ENCODE results near the gene EYS. TPM values are rescaled to one million over a fixed set of nuclear protein-coding genes. Genes with fewer than 3 reads are reported as not detected.
"Not testable (repeated sequence)": the region's sequence is repeated elsewhere in the genome, so short reads cannot be mapped to it uniquely, and the experiment has no call there.

EYS gene
- polyA plus RNA-seq, 1 experiment: not detected

GRCh38 chr6:64476935-64477334, 1230.1 kb downstream of the EYS start:
- Histone ChIP-seq H3K27me3 (ENCODE audit: control insufficient read depth, insufficient read depth, low read length) (no peaks in the 10 kb centered on the region), H3K4me3 (ENCODE audit: low read depth, low read length) (no peak overlapping the region), H3K9me3 (ENCODE audit: control insufficient read depth, insufficient read depth, low read length) (no peaks in the 10 kb centered on the region), H3K27ac (ENCODE audit: low read depth, low read length) (no peak overlapping the region)
- POLR2A ChIA-PET: no interaction called here
- TF ChIP-seq, protein P1, sequence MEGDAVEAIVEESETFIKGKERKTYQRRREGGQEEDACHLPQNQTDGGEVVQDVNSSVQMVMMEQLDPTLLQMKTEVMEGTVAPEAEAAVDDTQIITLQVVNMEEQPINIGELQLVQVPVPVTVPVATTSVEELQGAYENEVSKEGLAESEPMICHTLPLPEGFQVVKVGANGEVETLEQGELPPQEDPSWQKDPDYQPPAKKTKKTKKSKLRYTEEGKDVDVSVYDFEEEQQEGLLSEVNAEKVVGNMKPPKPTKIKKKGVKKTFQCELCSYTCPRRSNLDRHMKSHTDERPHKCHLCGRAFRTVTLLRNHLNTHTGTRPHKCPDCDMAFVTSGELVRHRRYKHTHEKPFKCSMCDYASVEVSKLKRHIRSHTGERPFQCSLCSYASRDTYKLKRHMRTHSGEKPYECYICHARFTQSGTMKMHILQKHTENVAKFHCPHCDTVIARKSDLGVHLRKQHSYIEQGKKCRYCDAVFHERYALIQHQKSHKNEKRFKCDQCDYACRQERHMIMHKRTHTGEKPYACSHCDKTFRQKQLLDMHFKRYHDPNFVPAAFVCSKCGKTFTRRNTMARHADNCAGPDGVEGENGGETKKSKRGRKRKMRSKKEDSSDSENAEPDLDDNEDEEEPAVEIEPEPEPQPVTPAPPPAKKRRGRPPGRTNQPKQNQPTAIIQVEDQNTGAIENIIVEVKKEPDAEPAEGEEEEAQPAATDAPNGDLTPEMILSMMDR (IDR thresholded peaks at IDR 0.05; ENCODE audit: low read depth, low read length): no peak
- CTCF ChIA-PET: interaction anchor here (0.6 kb wide), 1 partner anchor 145 kb away, joined by 3 read pairs; no protein-coding TSS in a partner anchor
- no peak for DNase-seq (ENCODE audit: low read depth, low spot score)

DNA sequence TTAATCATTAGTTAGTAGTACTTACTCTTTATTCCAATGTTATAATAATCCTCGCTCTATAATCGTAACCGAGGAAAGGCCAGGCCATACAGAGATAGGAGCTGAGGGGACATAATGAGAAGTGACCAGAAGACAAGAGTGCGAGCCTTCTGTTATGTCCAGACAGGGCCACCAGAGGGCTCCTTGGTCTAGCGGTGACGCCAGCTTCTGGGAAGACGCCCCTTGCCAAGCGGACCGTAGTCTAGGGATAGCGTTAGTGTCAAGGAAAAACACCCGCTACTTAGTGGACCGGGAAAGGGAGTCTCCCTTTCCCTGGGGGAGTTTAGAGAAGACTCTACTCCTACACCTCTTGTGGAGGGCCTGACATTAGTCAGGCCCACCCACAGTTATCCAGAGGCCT, 1237.6 kb downstream of the EYS start:
- H3K4me3 ChIP-seq (ENCODE audit: low read depth, low read length); H3K27ac ChIP-seq (ENCODE audit: low read depth, low read length); H3K9me3 ChIP-seq (ENCODE audit: control insufficient read depth, insufficient read depth, low read length); DNase-seq (ENCODE audit: low read depth, low spot score); H3K27me3 ChIP-seq (ENCODE audit: control insufficient read depth, insufficient read depth, low read length); CTCF ChIA-PET; POLR2A ChIA-PET: not testable (repeated sequence)
- TF ChIP-seq, protein P1 (IDR thresholded peaks at IDR 0.05; ENCODE audit: low read depth, low read length): peak; percentile 32

GRCh38 chr6:64467656-64468055, 1239.4 kb downstream of the EYS start:
- POLR2A ChIA-PET: no interaction called here
- CTCF ChIA-PET: no interaction called here
- Histone ChIP-seq H3K27me3 (ENCODE audit: control insufficient read depth, insufficient read depth, low read length) (no peaks in the 10 kb centered on the region), H3K4me3 (ENCODE audit: low read depth, low read length) (no peak overlapping the region), H3K27ac (ENCODE audit: low read depth, low read length) (no peak overlapping the region), H3K9me3 (ENCODE audit: control insufficient read depth, insufficient read depth, low read length) (no peaks in the 10 kb centered on the region)
- TF ChIP-seq, protein P1 (IDR thresholded peaks at IDR 0.05; ENCODE audit: low read depth, low read length): no peak
- no peak for DNase-seq (ENCODE audit: low read depth, low spot score)

GRCh38 chr6:64459411-64459944, 1247.5 kb downstream of the EYS start:
- POLR2A ChIA-PET: no interaction called here
- Histone ChIP-seq H3K27me3 (ENCODE audit: control insufficient read depth, insufficient read depth, low read length) (no peaks in the 10 kb centered on the region), H3K9me3 (ENCODE audit: control insufficient read depth, insufficient read depth, low read length) (no peaks in the 10 kb centered on the region), H3K27ac (ENCODE audit: low read depth, low read length) (no peak overlapping the region), H3K4me3 (ENCODE audit: low read depth, low read length) (no peak overlapping the region)
- no peak for DNase-seq (ENCODE audit: low read depth, low spot score)
- CTCF ChIA-PET: no interaction called here
- TF ChIP-seq, protein P1 (IDR thresholded peaks at IDR 0.05; ENCODE audit: low read depth, low read length): no peak

DNA sequence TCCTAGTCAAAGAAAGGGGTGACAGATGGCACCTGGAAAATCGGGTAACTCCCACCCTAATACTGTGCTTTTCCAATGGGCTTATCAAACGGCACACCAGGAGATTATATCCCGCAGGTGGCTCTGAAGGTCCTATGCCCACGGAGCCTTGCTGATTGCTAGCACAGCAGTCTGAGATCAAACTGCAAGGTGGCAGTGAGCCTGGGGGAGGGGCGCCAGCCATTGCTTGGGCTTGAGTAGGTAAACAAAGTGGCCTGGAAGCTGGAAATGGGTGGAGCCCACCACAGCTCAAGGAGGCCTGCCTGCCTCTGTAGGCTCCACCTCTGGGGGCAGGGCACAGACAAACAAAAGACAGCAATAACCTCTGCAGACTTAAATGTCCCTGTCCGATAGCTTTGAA, 1258.9 kb downstream of the EYS start:
- CTCF ChIA-PET: not testable (repeated sequence)

DNA sequence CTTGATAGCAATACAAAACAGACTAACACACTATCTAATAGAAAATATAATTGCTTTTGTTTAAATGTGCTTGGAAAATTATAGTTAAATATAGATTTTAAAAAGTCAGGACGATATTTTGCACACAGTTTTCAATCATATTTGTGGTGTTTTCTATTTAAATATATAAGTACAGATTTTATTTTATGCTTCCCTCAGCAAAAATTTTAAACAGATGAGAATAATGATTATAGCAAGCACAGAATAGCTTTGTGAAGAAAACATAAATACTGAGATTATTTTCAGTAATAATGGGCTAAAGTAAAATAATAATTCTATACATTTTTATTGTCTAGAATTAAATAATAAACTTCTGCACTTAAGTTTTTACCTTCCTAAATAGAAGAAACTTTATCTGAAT, 1262.0 kb downstream of the EYS start:
- POLR2A ChIA-PET: no interaction called here
- H3K4me3 ChIP-seq (ENCODE audit: low read depth, low read length): no peak overlapping the region

More for the DNA sequence above, 1258.9 kb downstream of the EYS start:
- DNase-seq (ENCODE audit: low read depth, low spot score); H3K9me3 ChIP-seq (ENCODE audit: control insufficient read depth, insufficient read depth, low read length); POLR2A ChIA-PET; H3K4me3 ChIP-seq (ENCODE audit: low read depth, low read length); H3K27me3 ChIP-seq (ENCODE audit: control insufficient read depth, insufficient read depth, low read length); H3K27ac ChIP-seq (ENCODE audit: low read depth, low read length): not testable (repeated sequence)

More for the DNA sequence above, 1262.0 kb downstream of the EYS start:
- no peak for DNase-seq (ENCODE audit: low read depth, low spot score)
- Histone ChIP-seq H3K27ac (ENCODE audit: low read depth, low read length) (no peak overlapping the region), H3K27me3 (ENCODE audit: control insufficient read depth, insufficient read depth, low read length) (no peaks in the 10 kb centered on the region), H3K9me3 (ENCODE audit: control insufficient read depth, insufficient read depth, low read length) (no peaks in the 10 kb centered on the region)
- TF ChIP-seq, protein P1 (IDR thresholded peaks at IDR 0.05; ENCODE audit: low read depth, low read length): no peak
- CTCF ChIA-PET: no interaction called here

Data from AG04450 (cell line).